WTC11 (cell line): ENCODE results near the gene CCDC88B. TPM values are rescaled to one million over a fixed set of nuclear protein-coding genes. Genes with fewer than 3 reads are reported as not detected.

ENCODE experiments used
- ATAC-seq: fragments of 200-7000 bp; cut with Tn5 transposase; 2 replicates; pipeline ENCODE4 v1.10.0; 2021; ENCODE audit warnings: mild to moderate bottlenecking, moderate library complexity
- CTCF ChIA-PET: fragments of 300-600 bp; sonication (Branson Sonifier 250); formaldehyde crosslinking; loops from one replicate; lab custom pipeline; 2021; ENCODE audit warnings: antibody characterized with exemption; lab: Charles Lee
- POLR2A ChIA-PET: fragments of 350-600 bp; sonication (Branson Sonifier 250); formaldehyde crosslinking; loops from one replicate; lab custom pipeline; 2021; ENCODE audit warnings: antibody characterized with exemption; lab: Charles Lee
- DNase-seq: peaks from one replicate; pipeline ENCODE4 v3.0.0; 2021; ENCODE audit warnings: low spot score
- H3K27ac Mint-ChIP-seq: 2 replicates; pipeline ENCODE4 v1.8.0; 2021; ENCODE audit warnings: mixed read lengths
- H3K27me3 Mint-ChIP-seq: 2 replicates; pipeline ENCODE4 v1.8.0; 2021; ENCODE audit warnings: low read depth, mild to moderate bottlenecking, moderate library complexity, mixed read lengths
- H3K36me3 Mint-ChIP-seq: 2 replicates; pipeline ENCODE4 v1.8.0; 2021; ENCODE audit warnings: mixed read lengths
- H3K4me1 Mint-ChIP-seq: 2 replicates; pipeline ENCODE4 v1.8.0; 2022; ENCODE audit warnings: mixed read lengths
- H3K4me3 Mint-ChIP-seq: 2 replicates; pipeline ENCODE4 v1.8.0; 2021; ENCODE audit warnings: mild to moderate bottlenecking, moderate library complexity, mixed read lengths
- H3K9me3 Mint-ChIP-seq: 2 replicates; pipeline ENCODE4 v1.8.0; 2021; ENCODE audit warnings: mixed read lengths
- AFF4 ChIP-seq: sonication (generic); formaldehyde crosslinking; IDR thresholded peaks from 2 replicates; pipeline ENCODE4 v1.8.1; 2023; ENCODE audit warnings: mild to moderate bottlenecking, missing genetic modification reagents, borderline replicate concordance
- CBFB ChIP-seq: sonication (generic); formaldehyde crosslinking; IDR thresholded peaks from 2 replicates; pipeline ENCODE4 v1.8.1; 2022; ENCODE audit warnings: mild to moderate bottlenecking, low read depth, missing genetic modification reagents
- ESRRA ChIP-seq: sonication (generic); formaldehyde crosslinking; IDR thresholded peaks from 2 replicates; pipeline ENCODE4 v1.8.1; 2022; ENCODE audit warnings: mild to moderate bottlenecking, missing genetic modification reagents, borderline replicate concordance
- MAX ChIP-seq: sonication (generic); formaldehyde crosslinking; IDR thresholded peaks from 2 replicates; pipeline ENCODE4 v1.8.0; 2022; ENCODE audit warnings: mild to moderate bottlenecking, missing genetic modification reagents
- NR3C1 ChIP-seq: sonication (generic); formaldehyde crosslinking; conservative IDR thresholded peaks from 2 replicates; pipeline ENCODE4 v1.8.1; 2023; ENCODE audit warnings: low read depth, mild to moderate bottlenecking, missing genetic modification reagents
- STAT6 ChIP-seq: sonication (generic); formaldehyde crosslinking; conservative IDR thresholded peaks from 2 replicates; pipeline ENCODE4 v1.8.1; 2023; ENCODE audit warnings: mild to moderate bottlenecking, low read depth, missing genetic modification reagents, moderate library complexity
- TP53 ChIP-seq: sonication (generic); formaldehyde crosslinking; IDR thresholded peaks from 2 replicates; pipeline ENCODE4 v1.8.1; 2023; ENCODE audit warnings: mild to moderate bottlenecking, missing genetic modification reagents
- ZBTB43 ChIP-seq: sonication (generic); formaldehyde crosslinking; IDR thresholded peaks from 2 replicates; pipeline ENCODE4 v1.8.1; 2023; ENCODE audit warnings: mild to moderate bottlenecking, missing genetic modification reagents
- ZNF263 ChIP-seq: sonication (generic); formaldehyde crosslinking; IDR thresholded peaks from 2 replicates; pipeline ENCODE4 v1.8.1; 2022; ENCODE audit warnings: low read depth, mild to moderate bottlenecking, moderate library complexity, missing genetic modification reagents
- ZNF425 ChIP-seq: fragments of 250-450 bp; sonication (Bioruptor Pico); conservative IDR thresholded peaks from 2 replicates; pipeline ENCODE4 v1.9.0; 2021; ENCODE audit warnings: mild to moderate bottlenecking
- ZNF512 ChIP-seq: sonication (generic); formaldehyde crosslinking; IDR thresholded peaks from 2 replicates; pipeline ENCODE4 v1.8.1; 2022; ENCODE audit warnings: missing genetic modification reagents, borderline replicate concordance
- ZNF532 ChIP-seq: fragments of 250-450 bp; sonication (Bioruptor Pico); IDR thresholded peaks from 2 replicates; pipeline ENCODE4 v1.9.0; 2021; ENCODE audit warnings: mild to moderate bottlenecking, borderline replicate concordance
- total RNA-seq: library from RNA; stranded (reverse); gene quantifications from 3 replicates; pipeline ENCODE4 v1.2.3, GENCODE V29; 2021

CCDC88B gene
- total RNA-seq, 1 experiment from 2014 or later, result 17.0 TPM

GRCh38 chr11:64359712-64360445 lies 19.9 kb downstream of the CCDC88B start:
- peak overlapping the region; percentile 50 for H3K27ac Mint-ChIP-seq
- H3K36me3 Mint-ChIP-seq, result peaks cover 21% of the 10 kb centered on the region
- peaks cover 26% of the 10 kb centered on the region for H3K4me1 Mint-ChIP-seq
- peak; percentile 43 for DNase-seq
- ChIA-PET CTCF (interaction anchor here (0.9 to 2.6 kb wide), 15 partner anchors 11 to 367 kb away, joined by 3 to 20 read pairs (median 5); partner anchors contain the start of gene PRDX5), POLR2A (no interaction called here)
- no peaks in the 10 kb centered on the region for H3K27me3 Mint-ChIP-seq
- H3K4me3 Mint-ChIP-seq, result peak overlapping the region; percentile 80
- ATAC-seq, result no peak
- TF ChIP-seq ZNF263 (CRISPR knock-in tag) (no peak), ZBTB43 (CRISPR knock-in tag) (0 out of 2 replicates have a peak, but pooled peaks have one; percentile 65), ZNF532 (CRISPR knock-in tag) (no peak), MAX (CRISPR knock-in tag) (no peak), ESRRA (no peak)
- TF ChIP-seq, all 79 proteins: peak for 1
- H3K9me3 Mint-ChIP-seq, result no peaks in the 10 kb centered on the region

GRCh38 chr11:64360448-64360921 lies 20.5 kb downstream of the CCDC88B start:
- H3K27ac Mint-ChIP-seq, result no peak overlapping the region
- ATAC-seq, result no peak
- peaks cover 24% of the 10 kb centered on the region for H3K4me1 Mint-ChIP-seq
- POLR2A ChIA-PET, result interaction anchor here (0.5 kb wide), 1 partner anchor 71 kb away, joined by 3 read pairs; no protein-coding TSS in a partner anchor
- DNase-seq, result no peak
- no peaks in the 10 kb centered on the region for H3K9me3 Mint-ChIP-seq
- CTCF ChIA-PET, result interaction anchor here (1.0 to 2.6 kb wide), 9 partner anchors 10 to 367 kb away, joined by 3 to 20 read pairs (median 4); partner anchors contain the start of genes ESRRA and PRDX5
- peak overlapping the region; percentile 80 for H3K4me3 Mint-ChIP-seq
- H3K27me3 Mint-ChIP-seq, result no peaks in the 10 kb centered on the region
- H3K36me3 Mint-ChIP-seq, result peaks cover 27% of the 10 kb centered on the region
- TF ChIP-seq ZBTB43 (CRISPR knock-in tag) (no peak), STAT6 (CRISPR knock-in tag) (no peak), ZNF263 (CRISPR knock-in tag) (no peak), CBFB (CRISPR knock-in tag) (no peak), AFF4 (CRISPR knock-in tag) (no peak), ZNF425 (CRISPR knock-in tag) (no peak), TP53 (CRISPR knock-in tag) (no peak), ESRRA (no peak), NR3C1 (no peak), ZNF512 (CRISPR knock-in tag) (no peak)
